T-helper 22 cell (primary cell): ENCODE results near the gene PRKCD.

Experiments used
- DNase-seq: peaks from one replicate; pipeline ENCODE4 v3.0.0-alpha.2; 2020; ENCODE audit warnings: low read depth

Gene PRKCD

DNA sequence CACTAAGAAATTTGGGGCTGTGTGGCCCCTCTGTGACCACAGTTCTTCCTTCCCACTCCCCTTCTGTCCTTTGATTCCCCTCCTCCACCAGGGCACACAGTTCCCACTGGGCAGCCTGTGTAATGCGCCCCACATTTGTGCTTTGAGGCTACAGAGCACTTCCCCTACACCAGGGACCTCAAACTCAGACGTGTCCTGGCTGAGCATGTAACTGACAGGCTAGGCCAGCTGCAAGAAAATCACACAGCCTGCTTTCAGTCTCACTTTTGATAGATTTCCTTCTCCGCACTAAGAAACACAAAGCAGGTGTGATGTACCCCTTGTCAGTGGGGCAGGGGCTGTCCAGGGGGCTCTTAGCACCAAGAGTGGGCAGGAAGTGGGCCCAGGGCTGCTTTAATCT lies 29.6 kb downstream of the PRKCD start:
- no peak for DNase-seq

DNA sequence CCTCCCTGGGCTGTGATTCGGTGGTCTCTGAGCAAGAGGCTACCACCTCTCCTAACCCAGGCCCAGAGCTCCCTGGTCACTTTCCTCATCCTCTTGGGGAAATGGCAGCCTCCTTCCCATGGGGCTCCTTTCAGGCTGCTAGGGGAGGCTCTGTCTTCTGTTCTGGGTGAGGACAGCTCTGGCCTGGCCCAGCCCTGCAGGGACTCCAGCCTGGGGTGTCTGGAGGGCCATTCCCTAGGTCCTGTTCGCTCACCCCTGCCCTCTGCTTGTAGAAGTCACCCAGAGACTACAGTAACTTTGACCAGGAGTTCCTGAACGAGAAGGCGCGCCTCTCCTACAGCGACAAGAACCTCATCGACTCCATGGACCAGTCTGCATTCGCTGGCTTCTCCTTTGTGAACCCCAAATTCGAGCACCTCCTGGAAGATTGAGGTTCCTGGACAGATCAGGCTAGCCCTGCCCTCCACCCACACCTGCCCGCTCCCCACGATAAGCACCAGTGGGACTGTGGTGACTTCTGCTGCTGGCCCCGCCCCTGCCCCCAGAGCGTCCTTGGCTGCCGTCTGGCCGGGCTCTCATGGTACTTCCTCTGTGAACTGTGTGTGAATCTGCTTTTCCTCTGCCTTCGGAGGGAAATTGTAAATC lies 30.9 kb downstream of the PRKCD start:
- DNase-seq = no peak

DNA sequence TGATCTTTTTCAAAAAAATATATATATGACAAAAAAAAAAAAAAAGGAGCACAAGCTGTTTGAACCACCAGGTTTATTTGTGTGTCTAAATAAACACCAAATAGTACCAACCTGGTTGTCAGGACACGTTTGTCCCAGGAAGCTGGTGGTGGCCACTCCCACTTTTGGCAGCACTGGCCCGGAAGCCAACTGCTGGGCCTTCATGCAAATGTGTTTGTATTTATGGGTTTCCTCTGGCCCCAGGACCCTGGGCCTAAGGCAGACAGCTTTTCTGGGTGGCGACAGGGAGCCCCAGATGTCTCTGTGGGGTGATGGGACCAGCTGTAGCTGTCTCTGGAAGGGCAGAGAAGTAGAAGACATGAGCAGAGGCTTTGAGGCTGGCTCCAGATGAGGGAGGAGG lies 31.6 kb downstream of the PRKCD start:
- DNase-seq = no peak

DNA sequence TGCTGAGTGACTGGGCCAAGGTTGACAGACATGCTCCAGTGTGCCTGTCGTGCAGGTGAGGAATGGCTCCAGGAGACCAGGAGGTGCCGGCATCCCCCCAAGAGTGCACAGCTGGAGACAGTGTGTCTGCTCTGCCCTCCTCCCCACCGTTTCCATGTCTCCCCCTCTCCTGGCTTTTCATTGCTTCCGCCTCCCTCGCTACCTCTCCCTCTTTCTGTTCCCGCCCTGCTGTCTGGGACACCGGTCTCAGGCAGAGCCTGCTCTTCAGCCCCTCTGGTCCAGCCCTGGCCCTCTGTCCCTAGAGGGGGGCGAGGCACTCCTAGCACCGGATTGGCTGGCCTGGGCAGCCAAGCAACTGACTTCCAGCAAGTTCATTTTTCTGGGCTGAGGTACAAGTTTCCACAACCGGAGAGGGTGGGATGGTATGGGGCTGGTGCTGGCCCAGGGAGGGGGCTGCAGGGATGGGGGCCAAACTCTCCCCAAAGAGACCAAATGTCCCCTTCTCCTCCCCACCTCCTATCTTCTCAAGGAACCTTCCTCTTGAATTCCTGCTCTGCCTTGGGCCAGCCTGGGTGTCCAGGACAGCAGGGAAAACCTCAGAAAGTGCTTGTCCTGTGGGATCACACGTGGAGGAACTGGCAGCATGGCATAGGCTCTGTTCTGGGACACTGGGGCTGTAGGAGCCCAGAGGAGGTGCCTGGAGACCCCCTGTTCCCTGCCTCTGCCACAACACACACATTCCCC lies 32.6 kb downstream of the PRKCD start:
- DNase-seq = no peak

DNA sequence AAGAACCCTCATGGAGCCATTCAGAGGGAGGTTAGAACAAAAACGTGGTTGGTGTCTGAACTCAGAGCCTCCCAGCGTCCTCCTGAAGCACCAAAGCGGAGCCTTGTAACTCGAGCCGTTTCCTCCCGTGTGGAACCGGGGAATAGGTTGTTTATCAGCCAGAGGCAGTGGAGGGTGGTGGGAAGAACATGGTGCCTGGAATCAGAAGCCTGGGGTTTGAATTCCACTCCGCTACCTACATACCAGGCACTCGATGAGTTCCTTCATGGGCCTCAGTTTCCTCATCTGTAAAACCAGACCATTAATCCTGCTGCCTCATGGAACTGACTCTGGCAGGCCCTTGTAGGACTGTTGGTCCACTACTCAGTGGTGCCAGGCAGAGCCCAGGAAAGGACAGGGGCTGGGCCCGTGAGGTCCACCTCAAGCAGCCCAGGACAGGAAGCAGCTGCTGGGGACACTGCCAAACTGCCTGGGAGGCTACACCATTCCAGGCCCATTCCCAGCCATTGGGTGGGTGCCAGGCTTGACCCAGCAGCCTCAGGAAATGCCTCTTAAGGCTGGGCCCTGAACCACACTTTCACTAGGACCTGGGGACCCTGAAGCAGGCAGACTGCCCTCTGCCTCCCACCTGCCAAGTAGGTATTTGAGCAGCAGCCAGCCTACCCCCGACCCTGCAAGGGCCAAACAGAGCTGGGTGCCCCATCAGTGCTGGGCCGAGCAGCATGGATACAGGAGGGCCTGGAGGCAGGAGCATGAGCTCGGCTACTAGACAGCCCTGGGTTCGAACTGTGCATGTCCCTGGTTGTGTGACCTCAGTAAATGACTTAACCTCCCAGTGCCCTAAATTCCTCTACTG lies 33.4 kb downstream of the PRKCD start:
- DNase-seq = no peak

DNA sequence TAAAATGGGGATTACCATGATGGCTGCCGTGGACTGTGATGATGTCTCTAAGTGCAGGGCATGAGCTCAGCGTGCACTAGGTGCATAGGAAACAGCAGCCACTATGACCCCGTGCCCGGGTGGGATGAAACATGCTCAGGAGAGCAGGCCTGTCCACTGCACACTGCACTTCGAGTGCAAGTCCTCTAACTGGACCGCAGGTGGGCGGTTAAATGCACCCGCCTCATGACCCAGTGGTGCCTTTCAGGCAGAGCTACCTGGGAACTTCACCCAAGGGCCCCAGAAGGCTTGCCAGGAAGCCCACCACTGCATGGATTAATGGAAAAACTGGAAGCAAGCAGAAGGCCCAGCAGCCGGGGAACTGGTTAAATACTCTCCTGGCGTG lies 34.0 kb downstream of the PRKCD start:
- DNase-seq = no peak

DNA sequence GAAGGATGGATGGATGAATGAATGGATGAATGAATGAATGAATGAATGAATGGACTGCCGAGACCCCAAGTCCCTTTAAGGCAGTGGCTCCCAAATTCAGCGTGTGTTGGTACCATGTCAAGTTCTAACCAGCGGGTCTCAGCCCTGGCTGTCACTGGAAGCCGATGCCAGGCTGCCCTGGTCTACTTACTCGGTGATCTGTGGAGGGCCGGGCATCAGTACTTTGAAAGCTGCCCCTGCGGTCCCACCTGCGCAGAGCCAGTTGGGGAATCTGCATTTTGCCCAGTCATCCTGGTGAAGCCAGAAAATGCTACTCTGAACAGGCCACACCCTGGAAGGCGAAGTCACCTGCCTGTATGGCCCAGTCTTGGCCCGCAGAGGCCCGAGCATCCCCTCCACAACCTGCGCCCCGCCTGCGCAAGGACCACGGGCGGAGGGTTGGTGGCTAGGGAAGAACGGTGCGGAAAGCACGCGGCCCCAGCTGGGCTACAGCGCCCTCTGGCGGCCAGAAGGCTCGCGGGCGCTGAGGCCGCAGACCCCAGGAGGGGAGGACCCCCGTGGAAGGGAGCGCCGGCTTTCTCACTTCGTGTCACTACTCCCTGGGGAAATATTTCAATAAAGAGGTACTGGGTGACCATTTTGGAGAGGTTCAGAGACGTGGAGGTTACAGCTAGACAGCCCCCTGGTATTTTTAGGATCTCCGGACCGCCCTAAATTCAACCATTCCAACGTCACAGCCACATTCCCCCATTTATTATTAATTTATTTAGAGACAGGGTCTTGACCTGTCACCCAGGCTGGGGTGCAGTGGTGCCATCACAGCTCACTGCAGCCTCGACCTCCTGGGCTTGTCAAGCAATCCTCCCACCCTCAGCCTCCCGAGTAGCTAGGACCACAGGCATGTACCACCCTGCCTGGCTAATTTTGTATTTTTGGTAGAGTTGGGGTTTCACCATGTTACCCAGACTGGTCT lies 34.9 kb downstream of the PRKCD start:
- DNase-seq = peak; percentile 9

DNA sequence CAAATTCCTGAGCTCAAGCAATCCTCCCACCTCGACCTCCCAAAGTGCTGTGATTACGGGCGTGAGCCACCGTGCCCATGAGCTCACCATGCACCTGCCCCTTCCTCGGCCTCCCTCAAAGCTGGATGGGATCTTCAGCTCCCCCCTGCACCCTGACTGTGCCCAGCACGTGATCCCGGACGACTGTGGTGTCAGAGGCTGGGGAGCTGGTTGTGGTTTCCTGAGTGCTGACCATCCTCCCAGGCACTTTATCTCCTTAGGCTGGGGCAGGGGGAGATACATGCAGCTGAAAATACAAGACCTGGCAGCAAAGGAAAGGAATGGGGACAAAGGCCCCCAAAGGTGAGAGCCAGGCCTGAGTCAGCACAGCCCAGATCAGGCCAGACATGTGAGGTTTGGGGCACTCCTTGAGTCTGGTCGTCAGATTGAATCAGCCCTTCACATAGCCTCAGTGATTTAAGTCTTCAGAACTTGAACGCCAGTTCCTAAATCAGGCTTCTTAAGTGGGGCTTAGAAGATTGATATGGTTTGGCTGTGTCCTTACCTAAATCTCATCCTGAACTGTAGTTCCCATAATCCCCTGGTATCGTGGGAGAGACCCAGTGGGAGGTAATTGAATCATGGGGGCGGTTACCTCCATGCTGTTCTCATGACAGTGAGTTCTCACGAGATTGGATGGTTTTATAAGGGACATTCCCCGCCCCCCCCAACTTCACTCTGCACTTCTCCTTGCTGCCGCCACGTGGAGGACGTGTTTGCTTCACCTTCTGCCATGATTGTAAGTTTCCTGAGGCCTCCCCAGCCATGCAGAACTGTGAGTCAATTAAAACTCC lies 35.8 kb downstream of the PRKCD start:
- DNase-seq = no peak

DNA sequence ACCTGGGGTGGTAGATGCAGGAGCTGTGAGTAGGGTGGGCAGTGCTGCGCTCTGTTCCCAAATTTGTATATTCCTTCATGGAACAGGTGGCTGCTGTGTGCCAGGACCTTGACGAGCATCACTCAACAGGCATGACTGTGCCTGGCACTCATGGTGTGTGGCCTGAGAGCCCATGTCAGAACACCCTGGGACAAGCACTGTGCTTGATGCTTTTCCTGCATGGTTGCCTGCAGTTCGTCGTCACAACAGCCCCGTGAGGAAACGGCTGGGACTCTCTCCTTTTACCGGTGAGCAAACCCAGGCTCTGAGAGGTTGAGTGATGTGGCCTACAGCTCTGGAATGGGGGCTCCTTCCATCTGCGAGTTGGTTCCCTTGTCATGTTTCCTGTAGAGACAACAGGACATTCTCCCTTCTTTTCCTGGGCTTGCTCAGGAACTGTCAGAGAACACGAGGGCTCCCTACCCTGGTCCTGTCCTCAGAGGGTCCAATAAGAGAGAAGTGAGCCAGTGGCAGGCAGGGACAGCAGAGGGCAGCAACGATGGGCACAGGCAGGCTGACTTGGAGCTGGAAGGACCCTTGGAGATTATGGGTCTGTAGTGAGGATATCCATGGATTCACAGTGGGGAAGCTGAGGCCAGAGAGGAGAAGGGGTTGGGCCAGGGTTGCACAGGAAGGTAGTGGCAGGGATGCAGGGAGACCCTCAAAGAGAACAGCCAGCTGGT lies 37.4 kb downstream of the PRKCD start:
- DNase-seq = no peak

DNA sequence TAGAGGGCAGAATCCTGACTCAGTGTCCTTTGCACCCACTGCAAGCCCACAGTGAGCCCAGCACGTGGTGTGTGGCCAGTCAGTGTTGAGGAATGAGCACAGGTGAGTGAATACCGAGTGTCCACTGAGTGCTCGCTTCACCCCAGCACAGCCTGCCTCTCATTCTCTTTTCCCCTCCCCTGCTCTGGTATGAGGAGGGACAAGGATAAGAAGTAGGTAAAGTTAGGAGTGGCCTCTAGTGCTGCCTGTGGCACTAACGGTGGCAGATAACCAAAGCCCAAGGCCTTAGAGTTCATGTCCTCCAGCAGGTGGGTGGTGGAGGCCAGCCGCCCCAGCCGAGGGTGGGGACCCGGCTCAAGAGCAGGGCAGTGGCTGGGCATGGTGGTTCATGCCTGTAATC lies 38.0 kb downstream of the PRKCD start:
- DNase-seq = no peak

DNA sequence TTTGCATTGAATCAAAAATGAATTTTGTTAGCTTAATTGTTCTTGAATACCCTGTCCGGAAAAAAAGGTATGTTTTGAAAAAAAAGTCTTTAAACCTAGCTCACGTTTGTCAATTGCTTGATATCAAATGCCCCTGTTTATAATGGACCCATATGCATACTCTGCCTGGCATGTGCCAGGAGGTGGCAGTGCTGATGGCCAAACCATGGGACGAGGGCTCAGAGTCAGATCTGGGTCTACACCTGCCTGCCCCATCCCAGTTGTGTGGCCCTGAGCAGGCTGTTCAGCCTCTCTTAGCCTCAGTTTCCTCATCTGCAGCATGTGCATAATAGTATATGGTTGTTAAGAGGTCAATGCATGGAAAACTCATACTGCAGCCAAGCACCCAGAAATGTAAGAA lies 38.8 kb downstream of the PRKCD start:
- DNase-seq = no peak

DNA sequence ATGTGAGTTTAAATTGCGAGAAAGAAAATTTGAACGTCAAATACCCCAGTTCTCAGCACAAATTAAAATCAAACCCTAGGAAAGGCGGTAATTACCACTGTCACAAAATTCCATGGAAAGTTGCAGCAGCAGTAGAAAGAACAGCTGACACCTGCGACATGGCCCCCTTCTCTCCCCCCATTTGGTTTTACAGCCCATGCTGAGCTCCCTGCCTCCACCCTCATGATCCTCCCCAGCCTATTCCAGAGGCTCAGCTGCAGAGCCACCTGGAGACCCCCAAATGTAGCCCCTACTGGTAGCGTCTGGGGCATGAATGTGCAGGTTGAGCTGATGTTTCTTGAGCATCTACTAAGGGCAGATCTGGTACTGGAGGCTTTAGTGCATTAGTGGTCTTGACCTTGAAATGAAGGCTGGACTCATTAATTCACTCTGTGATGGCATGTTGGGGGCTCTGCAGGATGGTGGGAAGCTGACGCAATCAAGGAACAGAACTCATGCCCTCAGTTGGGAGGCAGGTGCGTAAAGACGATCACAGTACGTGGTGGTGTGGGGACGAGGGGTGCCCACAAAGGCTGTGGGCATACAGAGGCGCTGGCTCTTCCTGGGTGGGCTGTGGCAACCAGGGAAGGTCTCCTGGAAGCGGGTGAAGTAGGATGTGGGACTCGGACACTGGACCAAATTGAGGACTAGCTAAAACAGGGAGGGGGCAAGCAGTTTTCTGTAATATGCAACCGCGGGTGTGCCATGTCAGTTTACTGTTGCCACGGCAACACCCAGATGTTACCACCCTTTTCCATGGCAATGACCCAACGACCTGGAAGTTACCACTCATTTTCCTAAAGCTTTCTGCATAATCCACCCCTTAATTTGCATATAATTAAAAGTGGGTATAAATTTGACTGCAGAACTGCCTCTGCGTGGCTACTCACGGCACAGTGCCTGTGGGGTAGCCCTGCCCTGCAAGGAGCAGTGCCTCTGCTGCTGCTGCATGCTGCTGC lies 39.8 kb downstream of the PRKCD start:
- no peak for DNase-seq

DNA sequence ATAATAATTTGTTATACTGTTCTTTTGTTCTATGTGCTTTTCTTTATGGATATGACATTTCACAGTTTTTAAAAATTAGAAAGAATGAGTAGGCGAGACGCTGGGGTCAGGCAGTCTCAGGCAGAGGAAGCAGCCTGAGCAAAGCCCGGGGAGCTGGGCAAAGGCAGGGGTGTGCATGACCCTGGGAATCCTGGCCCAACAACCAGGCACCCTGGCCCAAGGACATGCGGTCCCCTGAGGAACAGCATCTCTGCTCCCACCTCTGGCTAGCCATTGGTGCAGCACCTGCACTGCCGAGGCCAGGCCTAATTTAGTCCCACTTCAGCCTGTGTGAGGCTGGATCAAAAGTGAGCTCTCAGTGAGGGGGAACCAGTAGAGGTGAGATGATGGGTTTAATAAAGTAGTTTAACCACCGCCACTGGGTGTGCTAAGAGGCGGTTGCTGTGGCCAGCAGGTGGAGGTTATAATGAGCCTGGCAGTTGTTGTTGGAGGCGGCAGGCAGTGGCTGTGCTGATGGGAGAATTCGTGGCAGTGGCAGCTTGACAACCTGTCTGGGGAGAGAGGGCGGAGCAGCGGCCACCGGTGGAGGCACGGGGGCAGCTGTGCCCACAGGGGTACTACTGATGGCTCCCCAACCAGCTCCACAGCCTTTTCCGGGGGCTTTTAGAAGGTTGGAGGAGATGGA lies 41.5 kb downstream of the PRKCD start:
- no peak for DNase-seq

DNA sequence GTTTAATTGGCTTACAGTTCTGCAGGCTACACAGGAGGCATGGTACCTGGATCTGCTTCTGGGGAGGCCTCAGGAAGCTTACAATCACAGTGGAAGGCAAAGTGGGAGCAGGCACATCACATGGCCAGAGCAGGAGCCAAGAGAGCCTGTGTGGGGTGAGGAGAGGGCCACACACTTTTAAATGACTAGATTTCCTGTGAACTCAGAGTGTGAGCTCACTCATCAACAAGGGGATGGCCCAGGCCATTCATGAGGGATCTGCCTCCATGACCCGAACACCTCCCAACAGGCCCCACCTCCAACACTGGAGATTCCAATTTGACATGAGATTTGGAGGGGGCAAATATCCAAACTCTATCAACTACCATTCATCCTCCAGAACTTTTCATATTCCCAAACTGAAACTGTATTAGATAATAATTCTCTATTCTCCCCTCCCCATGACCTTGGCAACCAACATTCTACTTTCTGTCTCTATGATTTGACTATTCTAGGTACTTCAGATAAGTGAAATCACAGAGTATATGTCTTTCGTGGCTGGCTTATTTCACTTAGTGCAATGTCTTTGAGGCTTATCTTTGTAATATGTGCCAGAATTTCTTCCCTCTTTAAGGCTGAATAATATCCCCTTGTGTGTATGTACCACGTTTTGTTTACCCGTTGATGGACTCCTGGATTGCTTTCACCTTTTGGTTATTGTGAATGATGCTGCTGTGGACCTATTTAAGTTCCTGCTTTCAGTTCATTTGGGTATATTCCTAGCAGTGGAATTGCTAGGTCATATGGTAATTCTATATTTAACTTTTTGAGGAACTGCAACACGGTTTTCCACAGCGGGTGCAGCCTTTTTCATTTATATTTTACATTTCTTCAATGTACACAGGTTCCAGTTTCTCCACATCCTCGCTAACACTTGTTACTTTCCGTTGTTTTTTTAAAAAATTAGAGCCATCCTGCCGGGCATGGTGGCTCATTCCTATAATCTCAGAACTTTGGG lies 51.0 kb downstream of the PRKCD start:
- no peak for DNase-seq

DNA sequence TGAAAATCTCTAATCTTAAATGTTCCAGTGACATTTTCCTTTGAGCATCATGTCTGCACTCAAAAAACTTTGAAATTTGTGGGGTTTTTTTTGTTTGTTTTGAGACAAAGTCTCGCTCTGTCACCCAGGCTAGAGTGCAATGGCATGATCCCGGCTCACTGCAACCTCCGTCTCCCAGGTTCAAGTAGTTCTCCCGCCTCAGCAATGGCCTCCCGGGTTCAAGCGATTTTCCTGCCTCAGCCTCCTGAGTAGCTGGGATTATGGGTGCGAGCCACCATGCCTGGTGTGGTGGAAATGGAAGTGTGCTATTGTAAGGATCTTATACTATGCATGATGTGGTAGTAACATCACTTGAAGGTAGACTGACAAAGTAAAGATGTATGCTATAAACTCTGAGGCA lies 52.3 kb downstream of the PRKCD start:
- DNase-seq = no peak

DNA sequence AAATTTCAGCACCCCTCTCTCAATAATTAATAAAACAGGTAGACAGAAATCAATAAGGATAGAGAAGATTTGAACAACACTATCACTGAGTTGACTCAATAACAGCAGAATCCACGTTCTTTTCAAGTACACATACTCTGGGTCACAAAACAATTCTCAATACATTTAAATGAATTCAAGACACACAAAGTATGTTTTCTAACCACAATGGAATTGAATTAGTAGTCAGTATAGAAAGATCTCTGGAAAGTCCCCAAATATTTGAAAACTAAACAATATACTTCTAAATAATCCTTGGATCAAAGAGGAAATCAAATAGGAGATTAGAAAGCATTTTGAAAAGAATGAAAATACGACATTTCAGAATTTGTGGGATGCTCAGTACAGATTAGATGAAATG lies 54.8 kb downstream of the PRKCD start:
- DNase-seq = no peak

DNA sequence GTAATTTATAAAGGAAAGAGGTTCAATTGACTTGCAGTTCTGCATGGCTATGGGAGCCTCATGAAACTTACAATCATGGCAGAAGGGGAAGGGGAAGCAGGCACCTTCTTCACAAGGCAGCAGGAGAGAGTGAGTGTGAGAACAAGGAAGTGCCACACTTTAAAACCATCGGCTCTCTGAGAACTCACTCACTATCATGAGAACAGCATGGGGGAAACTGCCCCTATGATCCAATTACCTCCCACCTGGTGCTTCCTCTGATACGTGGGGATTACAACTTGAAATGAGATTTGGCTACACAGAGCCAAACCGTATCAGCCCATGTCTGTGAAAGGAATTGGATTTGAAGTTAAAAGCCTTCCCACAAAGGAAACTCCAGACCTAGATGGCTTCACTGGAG lies 55.7 kb downstream of the PRKCD start:
- no peak for DNase-seq
